ENCODE measurements around the gene E2F4. TPM values are rescaled to one million over a fixed set of nuclear protein-coding genes. Genes with fewer than 3 reads are reported as not detected.

Gene E2F4
- total and polyA plus RNA-seq, 11 donors = 25.2 to 71.3 (median 33.7) TPM

DNA sequence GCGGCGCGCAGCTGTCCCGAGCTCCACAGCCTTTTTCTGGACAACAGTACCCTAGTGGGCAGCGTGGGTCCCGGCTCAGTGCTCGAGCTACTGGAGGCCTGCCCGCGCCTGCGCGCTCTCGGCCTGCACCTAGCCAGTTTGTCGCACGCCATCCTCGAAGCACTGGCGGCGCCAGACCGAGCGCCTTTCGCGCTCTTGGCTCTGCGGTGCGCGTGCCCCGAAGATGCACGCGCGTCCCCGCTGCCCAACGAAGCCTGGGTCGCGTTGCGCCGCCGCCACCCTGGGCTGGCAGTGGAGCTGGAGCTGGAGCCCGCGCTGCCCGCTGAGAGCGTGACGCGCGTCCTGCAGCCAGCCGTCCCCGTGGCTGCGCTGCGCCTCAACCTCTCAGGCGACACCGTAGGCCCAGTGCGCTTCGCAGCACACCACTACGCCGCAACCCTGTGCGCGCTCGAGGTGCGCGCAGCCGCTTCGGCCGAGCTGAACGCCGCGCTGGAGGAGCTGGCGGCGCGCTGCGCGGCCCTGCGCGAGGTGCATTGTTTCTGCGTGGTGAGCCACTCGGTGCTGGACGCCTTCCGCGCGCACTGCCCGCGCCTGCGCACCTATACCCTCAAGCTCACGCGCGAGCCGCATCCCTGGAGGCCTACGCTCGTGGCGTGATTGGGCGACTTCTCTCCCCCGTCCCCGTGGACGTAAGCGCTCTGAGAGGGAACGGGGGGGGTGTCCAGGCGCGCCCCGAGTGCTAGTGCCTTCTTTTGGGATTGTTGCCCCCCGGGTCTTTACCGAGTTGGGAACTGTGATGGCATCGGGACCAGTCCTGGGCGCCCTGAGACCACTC, 28.6 kb upstream of the E2F4 start:
- peaks cover 0 to 60% (median 7%) of the 10 kb centered on the region in 9 donors for H3K27me3 ChIP-seq
- peak overlapping the region; percentile 59 to 86 (median 78) for H3K27ac ChIP-seq
- H3K4me3 ChIP-seq = peak overlapping the region in 11 of 12 donors; percentile 13 to 63 (median 52)
- intact Hi-C loops (cut with DNase I) = no loop called here
- peaks cover 0 to 67% (median 53%) of the 10 kb centered on the region in 12 donors for H3K4me1 ChIP-seq
- H3K9me3 ChIP-seq = no peaks in the 10 kb centered on the region
- peak; percentile 4 to 47 (median 12) for ATAC-seq
- H3K36me3 ChIP-seq = no peaks in the 10 kb centered on the region
- DNase-seq = peak in 4 of 5 donors; percentile 60 to 78 (median 70)
- TF ChIP-seq CTCF (IDR thresholded peaks at IDR 0.05) (peak in 1 of 12 donors; percentile 4), POLR2A (IDR thresholded peaks at IDR 0.05) (peak in 1 of 2 donors; percentile 31)
- 0 to 17% (median 6%) methylated on average over 35 to 99 of the region's 99 CpGs for WGBS, 4 donors

- peak in 2 of 4 donors; percentile 2 to 10 for ATAC-seq
- intact Hi-C loops (cut with DNase I) = no loop called here
- peaks cover 0 to 68% (median 50%) of the 10 kb centered on the region in 12 donors for H3K4me1 ChIP-seq
- peaks cover 0 to 64% (median 7%) of the 10 kb centered on the region in 9 donors for H3K27me3 ChIP-seq
- WGBS, 4 donors = 2 to 5% (median 4%) methylated on average over 27 to 33 of the region's 34 CpGs
- no peaks in the 10 kb centered on the region for H3K36me3 ChIP-seq
- peak overlapping the region; percentile 59 to 86 (median 78) for H3K27ac ChIP-seq
- H3K4me3 ChIP-seq = peak overlapping the region in 11 of 12 donors; percentile 13 to 63 (median 52)
- TF ChIP-seq CTCF (IDR thresholded peaks at IDR 0.05) = no peak
- TF ChIP-seq POLR2A (IDR thresholded peaks at IDR 0.05) = no peak
- no peaks in the 10 kb centered on the region for H3K9me3 ChIP-seq
- DNase-seq = peak in 1 of 5 donors; percentile 69
Measured at GRCh38 chr16:67163999-67164558, 27.9 kb upstream of the E2F4 start.

DNA sequence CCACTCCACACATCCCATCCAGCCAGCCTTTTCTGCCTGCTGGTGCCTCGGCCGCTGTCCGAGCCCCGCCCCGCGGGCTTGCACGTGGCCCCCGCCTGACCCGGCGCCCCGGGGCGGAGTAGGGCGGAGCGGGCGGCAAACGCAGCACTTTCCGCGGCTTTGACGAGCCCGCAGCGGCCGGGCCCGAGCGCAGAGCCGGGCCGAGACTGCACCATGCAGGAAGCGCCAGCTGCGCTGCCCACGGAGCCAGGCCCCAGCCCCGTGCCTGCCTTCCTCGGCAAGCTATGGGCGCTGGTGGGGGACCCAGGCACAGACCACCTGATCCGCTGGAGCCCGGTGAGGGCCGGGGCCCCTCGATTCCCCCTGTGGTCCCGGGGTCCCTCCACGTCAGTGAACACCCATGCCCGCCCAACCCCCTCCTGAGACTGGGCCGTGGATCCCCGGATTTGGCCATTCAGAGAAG, 27.3 kb upstream of the E2F4 start, which contains the start of gene HSF4:
Gene HSF4, plus strand, starts transcription at position 147 of the 463 bp plus-strand sequence. Its CDS starts 67 bp downstream, at position 214.
- Histone ChIP-seq H3K27me3 (peaks cover 0 to 64% (median 7%) of the 10 kb centered on the region in 9 donors), H3K36me3 (no peaks in the 10 kb centered on the region), H3K4me3 (peak within 1 kb of the TSS; percentile 10 to 63 (median 50)), H3K4me1 (peaks cover 0 to 68% (median 53%) of the 10 kb centered on the region in 12 donors), H3K27ac (peak within 1 kb of the TSS; percentile 60 to 86 (median 78)), H3K9me3 (no peaks in the 10 kb centered on the region)
- intact Hi-C loops (cut with DNase I) = no loop called here
- peak; percentile 16 to 48 (median 39) for ATAC-seq
- TF ChIP-seq POLR2A (IDR thresholded peaks at IDR 0.05) (peak in 1 of 2 donors; percentile 59), CTCF (IDR thresholded peaks at IDR 0.05) (no peak)
- peak; percentile 71 to 84 (median 73) for DNase-seq
- 2 to 3% (median 3%) methylated on average over 19 to 41 of the region's 41 CpGs for WGBS, 4 donors

Measured in heart left ventricle (tissue), 16 donors.